ENCODE data around the gene CLMP.

CLMP gene

DNA sequence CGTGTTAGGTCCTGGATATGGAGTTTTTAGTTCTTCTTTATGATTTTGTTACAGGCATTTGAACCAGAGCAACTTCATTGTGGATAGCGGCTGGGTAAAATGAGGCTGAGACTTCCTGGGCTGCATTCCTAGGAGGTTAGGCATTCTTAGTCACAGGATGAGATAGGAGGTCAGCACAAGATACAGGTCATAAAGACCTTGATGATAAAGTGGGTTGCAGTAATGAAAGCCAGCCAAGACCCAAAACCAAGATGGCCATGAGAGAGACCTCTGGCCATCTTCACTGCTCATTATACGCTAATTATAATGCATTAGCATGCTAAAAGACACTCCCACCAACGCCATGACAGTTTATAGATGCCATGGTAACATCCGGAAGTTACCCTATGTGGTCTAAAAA lies 23.4 kb upstream of the CLMP start:
- no peaks in the 10 kb centered on the region for H3K27me3 ChIP-seq (ENCODE audit: insufficient read depth, low read length)
- no peaks in the 10 kb centered on the region for H3F3A ChIP-seq (ENCODE audit: insufficient read depth, low read length)
- H3K9me3 ChIP-seq (ENCODE audit: low read length): no peaks in the 10 kb centered on the region
- no peaks in the 10 kb centered on the region for H3K4me1 ChIP-seq (ENCODE audit: insufficient read depth, low read length, severe bottlenecking)
- H3K9me2 ChIP-seq (ENCODE audit: low read depth, low read length): no peaks in the 10 kb centered on the region
- H3K79me2 ChIP-seq (ENCODE audit: insufficient read depth, low read length): no peaks in the 10 kb centered on the region
- no peaks in the 10 kb centered on the region for H4K20me1 ChIP-seq (ENCODE audit: insufficient read depth, low read length)
- TF ChIP-seq EZH2 (IDR thresholded peaks at IDR 0.05; ENCODE audit: borderline replicate concordance, low read length): no peak
- TF ChIP-seq, protein P1, sequence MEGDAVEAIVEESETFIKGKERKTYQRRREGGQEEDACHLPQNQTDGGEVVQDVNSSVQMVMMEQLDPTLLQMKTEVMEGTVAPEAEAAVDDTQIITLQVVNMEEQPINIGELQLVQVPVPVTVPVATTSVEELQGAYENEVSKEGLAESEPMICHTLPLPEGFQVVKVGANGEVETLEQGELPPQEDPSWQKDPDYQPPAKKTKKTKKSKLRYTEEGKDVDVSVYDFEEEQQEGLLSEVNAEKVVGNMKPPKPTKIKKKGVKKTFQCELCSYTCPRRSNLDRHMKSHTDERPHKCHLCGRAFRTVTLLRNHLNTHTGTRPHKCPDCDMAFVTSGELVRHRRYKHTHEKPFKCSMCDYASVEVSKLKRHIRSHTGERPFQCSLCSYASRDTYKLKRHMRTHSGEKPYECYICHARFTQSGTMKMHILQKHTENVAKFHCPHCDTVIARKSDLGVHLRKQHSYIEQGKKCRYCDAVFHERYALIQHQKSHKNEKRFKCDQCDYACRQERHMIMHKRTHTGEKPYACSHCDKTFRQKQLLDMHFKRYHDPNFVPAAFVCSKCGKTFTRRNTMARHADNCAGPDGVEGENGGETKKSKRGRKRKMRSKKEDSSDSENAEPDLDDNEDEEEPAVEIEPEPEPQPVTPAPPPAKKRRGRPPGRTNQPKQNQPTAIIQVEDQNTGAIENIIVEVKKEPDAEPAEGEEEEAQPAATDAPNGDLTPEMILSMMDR (IDR thresholded peaks at IDR 0.05; ENCODE audit: low read length): no peak
- no peak overlapping the region for H3K4me2 ChIP-seq (ENCODE audit: low read length)
- no peak overlapping the region for H2AFZ ChIP-seq (ENCODE audit: low read length)
- no peaks in the 10 kb centered on the region for H3K36me3 ChIP-seq (ENCODE audit: insufficient read depth, low read length)
- H3K9ac ChIP-seq (ENCODE audit: low read length): no peak overlapping the region
- no peak overlapping the region for H3K27ac ChIP-seq (ENCODE audit: low read depth, low read length, poor library complexity, severe bottlenecking)
- H3K4me3 ChIP-seq (ENCODE audit: low read depth, low read length, poor library complexity, severe bottlenecking): no peak overlapping the region

DNA sequence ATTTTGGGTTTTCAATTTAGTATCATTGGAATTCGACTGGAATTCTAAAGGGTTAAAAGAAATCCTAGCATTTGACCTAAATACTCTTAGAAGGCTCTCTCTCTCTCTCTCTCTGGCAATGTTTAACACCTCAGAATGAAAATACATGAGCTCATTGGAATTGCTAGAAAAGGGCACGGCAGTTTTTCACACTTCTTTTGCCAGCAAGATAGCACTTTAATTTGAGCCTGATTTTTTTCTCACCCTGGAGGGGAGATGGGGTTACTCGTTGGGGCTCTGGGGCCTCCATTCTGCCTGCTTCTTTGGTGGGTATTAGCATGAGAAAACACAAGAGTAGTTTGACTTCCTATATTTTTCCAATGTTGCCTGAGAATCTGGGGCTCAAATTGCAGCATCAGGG lies 22.8 kb upstream of the CLMP start:
- Histone ChIP-seq H3K4me1 (ENCODE audit: insufficient read depth, low read length, severe bottlenecking) (no peaks in the 10 kb centered on the region), H3K27me3 (ENCODE audit: insufficient read depth, low read length) (no peaks in the 10 kb centered on the region), H2AFZ (ENCODE audit: low read length) (no peak overlapping the region), H3K27ac (ENCODE audit: low read depth, low read length, poor library complexity, severe bottlenecking) (no peak overlapping the region), H4K20me1 (ENCODE audit: insufficient read depth, low read length) (no peaks in the 10 kb centered on the region), H3K36me3 (ENCODE audit: insufficient read depth, low read length) (no peaks in the 10 kb centered on the region), H3K4me3 (ENCODE audit: low read depth, low read length, poor library complexity, severe bottlenecking) (no peak overlapping the region), H3K9ac (ENCODE audit: low read length) (no peak overlapping the region), H3K9me3 (ENCODE audit: low read length) (no peaks in the 10 kb centered on the region), H3K79me2 (ENCODE audit: insufficient read depth, low read length) (no peaks in the 10 kb centered on the region), H3K4me2 (ENCODE audit: low read length) (no peak overlapping the region), H3F3A (ENCODE audit: insufficient read depth, low read length) (no peaks in the 10 kb centered on the region), H3K9me2 (ENCODE audit: low read depth, low read length) (no peaks in the 10 kb centered on the region)
- no peak for TF ChIP-seq EZH2 (IDR thresholded peaks at IDR 0.05; ENCODE audit: borderline replicate concordance, low read length)
- TF ChIP-seq, protein P1 (IDR thresholded peaks at IDR 0.05; ENCODE audit: low read length): no peak

DNA sequence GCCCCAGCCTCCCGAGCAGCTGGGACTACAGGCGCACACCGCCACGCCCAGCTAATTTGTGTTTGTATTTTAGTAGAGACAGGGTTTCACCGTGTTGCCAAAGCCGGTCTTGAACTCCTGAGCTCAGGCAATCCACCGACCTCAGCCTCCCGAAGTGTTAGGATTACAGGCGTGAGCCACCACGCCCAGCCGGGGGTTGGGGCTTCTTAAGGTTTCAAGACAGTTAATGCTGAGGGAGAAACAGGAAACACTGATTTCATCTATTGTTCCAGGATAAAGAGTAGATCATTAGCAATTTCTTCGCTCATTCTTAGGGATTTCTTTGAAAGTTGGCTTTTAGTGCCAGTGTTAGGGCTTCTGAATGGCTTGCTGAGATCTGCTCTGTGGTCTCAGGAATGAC lies 21.2 kb upstream of the CLMP start:
- no peak overlapping the region for H2AFZ ChIP-seq (ENCODE audit: low read length)
- no peaks in the 10 kb centered on the region for H3K36me3 ChIP-seq (ENCODE audit: insufficient read depth, low read length)
- no peak for TF ChIP-seq EZH2 (IDR thresholded peaks at IDR 0.05; ENCODE audit: borderline replicate concordance, low read length)
- TF ChIP-seq, protein P1 (IDR thresholded peaks at IDR 0.05; ENCODE audit: low read length): no peak
- no peaks in the 10 kb centered on the region for H3F3A ChIP-seq (ENCODE audit: insufficient read depth, low read length)
- no peaks in the 10 kb centered on the region for H3K9me2 ChIP-seq (ENCODE audit: low read depth, low read length)
- no peak overlapping the region for H3K4me3 ChIP-seq (ENCODE audit: low read depth, low read length, poor library complexity, severe bottlenecking)
- no peak overlapping the region for H3K4me2 ChIP-seq (ENCODE audit: low read length)
- H3K9ac ChIP-seq (ENCODE audit: low read length): no peak overlapping the region
- no peaks in the 10 kb centered on the region for H3K9me3 ChIP-seq (ENCODE audit: low read length)
- H3K27me3 ChIP-seq (ENCODE audit: insufficient read depth, low read length): no peaks in the 10 kb centered on the region
- no peaks in the 10 kb centered on the region for H4K20me1 ChIP-seq (ENCODE audit: insufficient read depth, low read length)
- H3K4me1 ChIP-seq (ENCODE audit: insufficient read depth, low read length, severe bottlenecking): no peaks in the 10 kb centered on the region
- no peak overlapping the region for H3K27ac ChIP-seq (ENCODE audit: low read depth, low read length, poor library complexity, severe bottlenecking)
- no peaks in the 10 kb centered on the region for H3K79me2 ChIP-seq (ENCODE audit: insufficient read depth, low read length)
